Right cardiac atrium (tissue), 5 donors: ENCODE measurements around the gene MTIF3. TPM values are rescaled to one million over a fixed set of nuclear protein-coding genes. Genes with fewer than 3 reads are reported as not detected.

ENCODE experiments used
- ATAC-seq, 2 donors: fragments of 200-7000 bp; cut with Tn5 transposase; one replicate each; pipeline versions ENCODE4 v1.8.0 to v1.9.1; 2020; ENCODE audit warnings: moderate library complexity in 2 of 2, mild to moderate bottlenecking in 1 of 2
- DNase-seq, 3 donors: peaks; one replicate each; pipeline ENCODE4 v3.0.0-alpha.2; 2020
- H3K27ac ChIP-seq: one replicate; pipeline ENCODE4 v1.5.1; 2013; ENCODE audit warnings: mild to moderate bottlenecking, low read length, control low read depth, moderate library complexity
- H3K27me3 ChIP-seq: one replicate; pipeline ENCODE4 v1.6.1; 2013; ENCODE audit not compliant: control insufficient read depth, insufficient read depth
- H3K4me1 ChIP-seq: one replicate; pipeline ENCODE4 v1.6.1; 2013; ENCODE audit warnings: low read length; ENCODE audit not compliant: control insufficient read depth, insufficient read depth
- H3K4me3 ChIP-seq: one replicate; pipeline ENCODE4 v1.5.1; 2013; ENCODE audit warnings: low read length, control low read depth
- H3K9me3 ChIP-seq: one replicate; pipeline ENCODE4 v1.6.1; 2013; ENCODE audit warnings: low read length; ENCODE audit not compliant: control insufficient read depth
- WGBS: extraction: QIAGEN DNeasy Blood & Tissue Kit; methylation state at CpG from one replicate; pipeline ENCODE4 v1.1.7; 2013; 5-methylcytosine and 5-hydroxymethylcytosine counted together
- intact Hi-C, 4 donors: fragments of 100-400 bp; cut with DNase I; formaldehyde crosslinking; loops; one replicate each; pipeline versions ENCODE4 v1.11.0 to v1.14.0; 2022 to 2023
- polyA plus RNA-seq: library from polyadenylated mRNA; stranded (reverse); fragments of 200-250 nt; gene quantifications from one replicate; pipeline ENCODE4 v1.2.3, GENCODE V29; 2013
- total RNA-seq, 4 donors: library from RNA; stranded (reverse); fragmentation: NEBNext Ultra II Directional; extraction: Animal tissue kit (Norgen Biotek cat#: 25700); gene quantifications; one replicate each; pipeline ENCODE4 v1.2.1, GENCODE V29; 2021
- donor health status: healthy with polysubstance abuse.
- donor health status: DM: no; HTN: yes; CAD: no.
- donor health status: DM: no; HTN: no; CAD: no.
- donor health status: DM: no; HTN: yes; CAD: no; lungs with severe emphysema.
- donor health status: DM: yes; HTN: yes; CAD: no.

The MTIF3 gene
- total and polyA plus RNA-seq, 5 donors = 102 to 283 (median 138) TPM

DNA sequence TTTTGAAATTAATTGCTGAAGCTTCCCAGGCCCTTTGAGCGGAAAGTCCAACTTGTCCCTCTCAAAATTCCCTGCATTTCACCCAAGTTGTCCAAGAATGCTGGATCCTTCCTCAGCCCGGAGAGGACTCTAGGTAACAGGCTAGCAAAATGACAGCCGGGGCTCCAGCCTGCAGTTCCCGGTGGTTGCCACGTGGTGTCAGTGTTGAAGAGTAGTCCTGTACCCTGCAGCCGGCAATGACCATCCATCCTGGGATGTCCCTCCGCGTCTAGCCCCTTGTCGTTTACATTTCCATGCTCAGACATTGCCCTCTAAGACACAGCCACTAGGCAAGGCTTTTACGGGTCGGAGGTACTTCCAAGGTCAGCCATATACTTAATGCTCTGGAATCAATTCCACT lies 31.4 kb upstream of the MTIF3 start:
- H3K4me3 ChIP-seq = no peak overlapping the region
- intact Hi-C loops = no loop called here
- 18% methylated on average over 11 of the region's 11 CpGs for WGBS
- no peaks in the 10 kb centered on the region for H3K27me3 ChIP-seq
- peaks cover 2% of the 10 kb centered on the region for H3K9me3 ChIP-seq
- peak in 1 of 2 donors; percentile 31 for ATAC-seq
- DNase-seq = peak; percentile 17 to 71 (median 69)
- no peak overlapping the region for H3K27ac ChIP-seq
- H3K4me1 ChIP-seq = no peaks in the 10 kb centered on the region

DNA sequence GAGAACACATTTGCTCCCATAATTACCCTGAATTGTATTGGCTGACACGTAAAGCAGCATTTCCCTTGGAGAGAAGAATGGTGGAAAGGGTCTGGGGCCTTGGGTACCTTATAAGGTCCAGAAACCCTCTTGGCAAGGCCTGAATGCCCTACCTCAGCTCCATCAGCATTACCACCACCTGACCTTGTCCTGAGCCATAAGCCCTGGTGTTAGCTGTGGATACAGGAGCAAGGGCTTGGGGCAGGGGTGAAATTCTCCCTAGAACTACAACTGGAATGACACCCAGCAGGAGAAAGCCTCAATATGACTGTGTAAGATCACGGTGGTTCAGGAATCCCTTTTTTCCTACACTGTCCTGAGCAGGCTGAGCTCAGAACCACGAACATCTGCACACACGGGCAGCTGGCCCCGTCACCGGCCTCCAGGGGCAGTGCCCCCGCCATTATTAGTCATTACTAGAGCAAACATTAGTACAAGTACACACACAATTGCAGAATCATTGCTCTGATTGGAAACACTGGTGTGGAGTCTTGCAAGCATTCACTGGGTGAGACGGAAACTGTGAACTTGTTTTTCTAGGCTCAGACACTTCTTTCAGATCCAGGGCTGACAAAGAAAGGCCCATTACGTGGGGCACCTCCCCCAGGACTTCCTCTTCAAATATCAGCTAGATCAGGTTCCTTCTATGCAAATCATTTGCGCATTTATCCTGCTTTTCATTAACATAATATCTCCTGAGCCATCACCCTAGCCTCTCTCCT lies 26.8 kb upstream of the MTIF3 start:
- intact Hi-C loops = no loop called here
- Histone ChIP-seq H3K9me3 (peaks cover 2% of the 10 kb centered on the region), H3K4me3 (no peak overlapping the region), H3K27me3 (no peaks in the 10 kb centered on the region), H3K27ac (no peak overlapping the region), H3K4me1 (no peaks in the 10 kb centered on the region)
- no peak for ATAC-seq
- WGBS = 50% methylated on average over 10 of the region's 10 CpGs
- DNase-seq = no peak

DNA sequence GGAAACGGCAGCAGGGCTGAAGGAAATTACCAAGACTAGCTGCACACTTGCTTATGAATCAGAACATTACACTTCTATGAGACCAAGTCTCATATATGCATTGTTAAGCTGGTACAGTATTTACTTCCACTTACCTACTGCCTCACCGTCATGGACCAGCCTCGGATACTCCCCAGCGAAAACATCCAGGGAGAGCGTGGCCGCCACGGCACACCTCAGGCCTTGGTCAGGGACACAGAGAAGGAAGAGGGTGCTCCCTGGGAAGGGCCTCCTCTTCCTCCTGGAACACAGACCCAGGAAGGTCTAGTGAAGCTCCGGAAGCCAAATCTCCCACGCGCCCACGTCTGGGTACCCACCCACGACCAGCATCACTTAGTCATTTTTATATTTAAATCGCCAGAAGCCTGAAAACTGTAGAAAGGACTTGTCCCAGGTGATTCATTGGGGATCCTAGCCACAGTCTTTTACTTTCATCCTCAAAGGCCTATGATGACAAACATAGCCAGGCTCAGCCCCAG lies 24.4 kb upstream of the MTIF3 start:
- intact Hi-C loops = no loop called here
- no peaks in the 10 kb centered on the region for H3K4me1 ChIP-seq
- DNase-seq (no peak), ATAC-seq (no peak)
- no peaks in the 10 kb centered on the region for H3K9me3 ChIP-seq
- no peaks in the 10 kb centered on the region for H3K27me3 ChIP-seq
- WGBS = 90% methylated on average over 13 of the region's 13 CpGs
- no peak overlapping the region for H3K27ac ChIP-seq
- no peak overlapping the region for H3K4me3 ChIP-seq

DNA sequence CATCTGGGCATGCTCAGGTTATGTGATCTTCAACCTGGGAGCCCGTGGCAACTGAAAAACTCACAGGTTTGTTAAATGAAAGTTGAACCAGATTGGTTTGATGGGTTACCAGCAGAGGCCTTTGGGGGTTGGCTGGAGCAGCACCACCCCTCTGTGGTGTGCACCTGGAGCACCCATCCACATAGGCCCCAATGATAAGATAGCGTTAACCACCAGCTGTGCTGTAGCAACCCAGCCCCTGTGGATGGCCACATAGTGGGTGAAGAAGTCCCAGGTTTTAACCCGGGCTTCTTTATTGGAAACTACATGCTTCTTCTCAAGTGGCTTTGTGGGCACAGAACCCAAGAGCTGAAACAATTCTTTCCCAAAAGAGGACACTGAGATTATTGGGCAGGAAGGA lies 22.6 kb upstream of the MTIF3 start:
- WGBS = 88% methylated on average over 3 of the region's 3 CpGs
- intact Hi-C loops = no loop called here

DNA sequence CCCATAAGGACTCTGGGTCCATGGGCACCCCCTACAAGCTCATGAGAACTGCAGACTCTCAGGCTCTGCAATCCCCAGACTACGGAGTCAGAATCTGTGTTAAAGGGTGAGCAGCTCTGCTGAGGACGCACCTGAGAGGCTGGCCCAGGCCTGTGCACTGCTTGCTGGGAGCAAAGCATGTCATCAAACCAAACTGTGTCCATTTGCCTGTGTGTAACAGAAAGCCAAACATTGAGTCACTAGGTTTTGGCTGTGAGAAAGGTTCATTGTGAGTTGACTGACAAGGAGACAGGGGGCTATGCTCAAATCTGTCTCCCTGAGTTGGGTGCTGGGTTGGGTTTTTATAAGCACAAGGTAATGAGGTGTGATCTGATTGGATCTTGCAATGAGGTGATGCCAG lies 22.1 kb upstream of the MTIF3 start:
- ATAC-seq = no peak
- Histone ChIP-seq H3K9me3 (no peaks in the 10 kb centered on the region), H3K4me1 (no peaks in the 10 kb centered on the region), H3K27ac (no peak overlapping the region), H3K27me3 (no peaks in the 10 kb centered on the region), H3K4me3 (no peak overlapping the region)
- intact Hi-C loops = no loop called here
- DNase-seq = no peak
- WGBS = 82% methylated on average over 2 of the region's 2 CpGs

More for the DNA sequence above, 22.6 kb upstream of the MTIF3 start:
- DNase-seq (no peak), ATAC-seq (no peak)
- Histone ChIP-seq H3K9me3 (no peaks in the 10 kb centered on the region), H3K27me3 (no peaks in the 10 kb centered on the region), H3K27ac (no peak overlapping the region), H3K4me3 (no peak overlapping the region), H3K4me1 (no peaks in the 10 kb centered on the region)

DNA sequence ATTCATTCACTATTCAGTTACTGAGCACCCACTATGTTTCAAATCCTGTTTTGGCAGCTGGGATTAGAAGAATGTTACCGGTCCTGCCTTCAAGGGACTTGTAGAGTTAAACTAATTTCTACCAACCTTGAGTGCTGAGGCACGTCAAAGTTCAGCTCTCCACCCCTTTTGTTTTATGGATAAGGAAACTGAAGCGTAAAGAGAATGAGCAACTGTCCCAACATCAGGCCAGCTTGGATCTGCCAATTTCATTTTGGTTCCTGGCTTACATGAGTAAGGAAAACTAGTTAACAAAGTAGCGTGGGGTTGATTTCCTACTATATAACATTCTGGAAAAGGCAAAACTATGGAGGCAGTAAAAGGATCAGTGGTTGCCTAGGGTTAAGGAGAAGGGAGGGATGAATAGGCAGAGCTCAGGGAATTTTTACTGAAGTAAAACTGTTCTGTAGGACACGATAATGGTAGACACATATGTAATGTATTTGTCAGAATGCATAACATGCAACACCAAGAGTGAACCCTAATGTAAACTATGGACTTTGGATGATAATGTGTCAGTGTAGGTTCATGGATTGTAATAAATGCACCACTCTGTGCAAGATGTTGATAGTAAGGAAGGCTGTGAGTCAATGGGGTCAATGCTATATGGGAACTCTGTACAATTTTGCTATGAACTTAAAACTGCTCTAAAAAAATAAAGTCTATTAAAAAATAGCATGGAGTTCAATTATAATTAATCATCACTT lies 19.9 kb upstream of the MTIF3 start:
- no peaks in the 10 kb centered on the region for H3K4me1 ChIP-seq
- ATAC-seq (no peak), DNase-seq (no peak)
- intact Hi-C loops = no loop called here
- no peak overlapping the region for H3K27ac ChIP-seq
- H3K9me3 ChIP-seq = no peaks in the 10 kb centered on the region
- H3K27me3 ChIP-seq = no peaks in the 10 kb centered on the region
- H3K4me3 ChIP-seq = no peak overlapping the region
- 74% methylated on average over 5 of the region's 5 CpGs for WGBS

DNA sequence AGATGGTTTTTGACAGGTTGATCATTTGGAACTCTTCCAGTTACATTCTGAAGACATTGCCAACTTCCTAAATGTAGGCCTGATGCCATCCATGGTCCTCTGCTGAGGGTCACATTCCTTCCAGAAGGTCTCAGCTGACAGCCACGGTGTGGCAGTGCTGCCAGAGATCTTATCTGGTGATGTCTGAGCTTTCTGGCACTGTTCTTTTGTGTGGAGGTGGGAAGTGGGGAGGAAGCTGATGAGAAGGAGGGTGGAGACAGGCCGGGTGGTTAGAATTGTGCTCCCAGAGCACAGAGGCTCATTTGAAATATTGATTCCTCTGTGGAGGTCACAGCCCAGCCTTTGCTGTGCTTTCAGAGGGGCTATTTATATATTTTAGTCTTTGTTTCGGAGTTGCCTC lies 16.1 kb upstream of the MTIF3 start:
- intact Hi-C loops = no loop called here
- H3K4me3 ChIP-seq = no peak overlapping the region
- no peak overlapping the region for H3K27ac ChIP-seq
- no peaks in the 10 kb centered on the region for H3K9me3 ChIP-seq
- DNase-seq = no peak
- no peaks in the 10 kb centered on the region for H3K4me1 ChIP-seq
- peak; percentile 61 to 66 for ATAC-seq
- WGBS = 15% methylated on average over 3 of the region's 3 CpGs
- no peaks in the 10 kb centered on the region for H3K27me3 ChIP-seq

DNA sequence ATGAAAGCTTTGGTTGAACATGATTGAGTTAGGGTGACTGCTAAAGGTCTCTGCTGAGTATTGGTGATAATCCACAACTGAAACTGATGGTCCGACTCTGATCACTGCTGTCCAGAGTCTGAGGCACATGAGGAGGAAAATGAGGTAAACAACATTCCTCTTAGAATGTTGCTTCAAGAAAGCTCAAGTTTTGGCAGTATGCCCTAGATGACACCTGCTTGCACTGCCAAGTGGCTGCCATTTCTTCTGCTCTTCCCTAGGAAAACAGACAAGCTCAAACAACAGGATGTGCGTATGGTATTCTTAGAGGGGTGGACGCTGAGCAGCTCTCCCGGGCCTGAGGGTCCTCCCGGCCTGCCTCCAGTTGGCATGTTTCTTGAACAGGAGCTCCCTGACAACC lies 15.2 kb upstream of the MTIF3 start:
- Histone ChIP-seq H3K9me3 (no peaks in the 10 kb centered on the region), H3K4me3 (no peak overlapping the region), H3K27ac (no peak overlapping the region), H3K27me3 (no peaks in the 10 kb centered on the region), H3K4me1 (no peaks in the 10 kb centered on the region)
- ATAC-seq (no peak), DNase-seq (no peak)
- WGBS = 64% methylated on average over 5 of the region's 5 CpGs
- intact Hi-C loops = no loop called here

DNA sequence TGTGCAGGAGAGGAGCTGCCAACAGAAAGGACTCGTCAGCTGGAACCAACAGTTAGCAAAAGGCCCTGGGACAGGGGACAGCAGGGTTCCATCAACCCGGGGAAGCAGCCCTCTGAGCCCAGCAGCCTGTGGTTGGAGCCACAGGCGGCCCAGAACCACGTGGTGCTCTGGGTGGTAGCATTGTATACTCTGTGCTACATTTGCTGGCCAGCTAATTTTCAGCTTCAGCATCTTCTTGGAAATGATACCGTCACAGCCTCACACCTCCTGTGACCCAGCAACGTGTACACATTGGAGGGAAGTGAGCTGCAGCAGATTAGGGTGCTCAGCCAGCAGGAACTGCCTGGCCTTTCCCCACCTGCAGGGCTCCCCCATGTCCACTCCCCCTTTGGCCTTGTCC lies 13.1 kb upstream of the MTIF3 start:
- H3K27ac ChIP-seq = no peak overlapping the region
- peak; percentile 39 to 76 for ATAC-seq
- H3K9me3 ChIP-seq = no peaks in the 10 kb centered on the region
- DNase-seq = no peak
- no peaks in the 10 kb centered on the region for H3K4me1 ChIP-seq
- no peak overlapping the region for H3K4me3 ChIP-seq
- WGBS = 48% methylated on average over 6 of the region's 6 CpGs
- intact Hi-C loops = no loop called here
- no peaks in the 10 kb centered on the region for H3K27me3 ChIP-seq

DNA sequence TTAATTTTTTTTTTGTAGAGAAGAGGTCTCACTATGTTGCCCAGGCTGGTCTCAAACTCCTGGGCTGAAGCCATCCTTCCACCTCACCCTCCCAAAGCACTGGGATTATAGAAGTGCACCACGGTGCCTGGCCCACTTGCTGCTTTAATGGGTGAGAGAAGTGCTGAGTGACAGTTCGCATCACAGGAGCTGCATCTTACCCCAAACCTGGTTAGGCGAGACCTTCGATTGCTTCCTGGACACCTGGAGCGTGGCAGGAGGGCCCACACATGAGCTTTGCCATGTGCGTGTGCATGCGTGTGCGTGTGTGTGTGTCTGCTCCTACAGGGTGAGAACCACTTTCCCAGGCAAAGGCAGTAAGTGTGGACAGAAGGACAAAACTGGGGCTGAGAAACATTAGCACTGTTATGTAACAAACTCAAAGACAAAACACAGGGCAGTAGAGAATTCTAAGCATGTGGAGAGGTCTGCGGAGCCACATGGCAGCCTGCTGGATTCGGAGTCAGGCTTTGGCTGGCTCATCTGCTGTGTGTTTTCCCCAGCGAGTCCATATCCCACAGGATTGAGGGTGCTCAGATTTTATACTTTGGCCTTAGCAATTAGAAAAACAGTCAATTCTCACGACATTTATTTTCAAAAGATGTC lies 11.7 kb upstream of the MTIF3 start:
- Histone ChIP-seq H3K4me3 (no peak overlapping the region), H3K4me1 (no peaks in the 10 kb centered on the region), H3K27ac (no peak overlapping the region), H3K9me3 (no peaks in the 10 kb centered on the region), H3K27me3 (no peaks in the 10 kb centered on the region)
- DNase-seq (no peak), ATAC-seq (peak in 1 of 2 donors; percentile 40)
- WGBS = 71% methylated on average over 12 of the region's 12 CpGs
- intact Hi-C loops = no loop called here

DNA sequence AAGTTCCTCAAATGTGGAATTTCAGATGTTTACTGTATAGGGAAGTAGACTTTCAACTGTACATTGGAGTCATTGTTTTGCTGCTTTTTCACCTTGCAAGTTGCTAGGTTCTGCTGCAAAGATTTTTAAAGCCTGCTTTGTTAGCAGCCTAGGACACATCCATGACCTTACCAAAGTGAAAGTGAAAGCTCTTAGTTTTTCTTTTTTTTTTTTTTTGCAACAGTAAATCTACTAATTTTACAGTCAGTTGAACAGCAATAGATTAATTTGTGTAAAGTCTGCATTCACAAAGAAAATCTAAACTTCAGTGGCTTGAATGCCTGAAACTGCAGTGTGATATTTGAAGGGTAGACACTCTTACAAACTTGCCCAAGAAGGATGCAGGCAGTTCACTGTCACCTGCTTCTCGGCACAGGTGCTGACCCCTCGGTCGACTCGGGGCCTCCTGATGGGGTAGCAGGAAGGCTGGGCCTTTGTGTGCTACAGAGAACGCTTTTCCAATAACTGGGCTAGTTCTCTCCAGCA lies 5.0 kb upstream of the MTIF3 start:
- peaks cover 3% of the 10 kb centered on the region for H3K4me1 ChIP-seq
- 29% methylated on average over 5 of the region's 5 CpGs for WGBS
- no peaks in the 10 kb centered on the region for H3K9me3 ChIP-seq
- no peak for DNase-seq
- intact Hi-C loops = no loop called here
- H3K4me3 ChIP-seq = peak overlapping the region; percentile 29
- no peaks in the 10 kb centered on the region for H3K27me3 ChIP-seq
- ATAC-seq = no peak
- H3K27ac ChIP-seq = no peak overlapping the region
